K562 (cell line): ENCODE measurements around the gene SCARF2. TPM values are rescaled to one million over a fixed set of nuclear protein-coding genes. Genes with fewer than 3 reads are reported as not detected.

ENCODE experiments used
- ARID2 ChIP-seq: fragments of 450-650 bp; IDR thresholded peaks from 2 replicates; pipeline ENCODE4 v1.6.1; 2017; ENCODE audit warnings: antibody characterized with exemption, mild to moderate bottlenecking
- BHLHE40 ChIP-seq: IDR thresholded peaks from 2 replicates; pipeline ENCODE4 v1.6.1; 2011; ENCODE audit warnings: low read length, improper control_type of control experiment
- CREM ChIP-seq: IDR thresholded peaks from 2 replicates; pipeline ENCODE4 v1.6.1; 2014; ENCODE audit warnings: antibody characterized with exemption, low read depth
- ELF1 ChIP-seq: fragments of 200-800 bp; sonication (Bioruptor generic); IDR thresholded peaks from 2 replicates; pipeline ENCODE4 v1.6.1; 2016; ENCODE audit warnings: missing genetic modification characterization, missing compliant biosample characterization
- ETV1 ChIP-seq: fragments of 450-650 bp; conservative IDR thresholded peaks from 2 replicates; pipeline ENCODE4 v1.6.1; 2016; ENCODE audit warnings: missing genetic modification characterization, control low read depth, low read depth, missing compliant biosample characterization
- ETV5 ChIP-seq: sonication (generic); formaldehyde crosslinking; IDR thresholded peaks from 2 replicates; pipeline ENCODE4 v1.4.0; 2020; ENCODE audit warnings: low read depth, mild to moderate bottlenecking, missing genetic modification reagents
- FOXP1 ChIP-seq: sonication (generic); formaldehyde crosslinking; IDR thresholded peaks from 2 replicates; pipeline ENCODE4 v1.8.0; 2022; ENCODE audit warnings: mild to moderate bottlenecking, missing genetic modification reagents
- HDAC3 ChIP-seq: fragments of 450-650 bp; IDR thresholded peaks from 2 replicates; pipeline ENCODE4 v1.6.1; 2018; ENCODE audit warnings: borderline replicate concordance, mild to moderate bottlenecking, moderate library complexity; ENCODE audit not compliant: partially characterized antibody
- SMARCB1 ChIP-seq: IDR thresholded peaks from 2 replicates; pipeline ENCODE4 v1.6.1; 2011; ENCODE audit warnings: improper control_type of control experiment, low read depth; ENCODE audit not compliant: insufficient read length
- ZBTB7A ChIP-seq: IDR thresholded peaks from 2 replicates; pipeline ENCODE4 v1.6.1; 2011; ENCODE audit warnings: low read depth, mild to moderate bottlenecking, low read length, moderate library complexity, borderline replicate concordance; ENCODE audit not compliant: control insufficient read depth
- ZC3H4 ChIP-seq: sonication (generic); formaldehyde crosslinking; IDR thresholded peaks from 2 replicates; pipeline ENCODE4 v1.9.0; 2021; ENCODE audit warnings: missing genetic modification reagents, borderline replicate concordance
- ZNF316 ChIP-seq: fragments of 450-650 bp; IDR thresholded peaks from 2 replicates; pipeline ENCODE4 v1.6.1; 2016
- ZNF695 ChIP-seq: fragments of 450-650 bp; formaldehyde crosslinking; IDR thresholded peaks from 2 replicates; pipeline ENCODE4 v1.4.0; 2020; ENCODE audit warnings: mild to moderate bottlenecking, moderate library complexity
- ZNF830 ChIP-seq: fragments of 250-450 bp; sonication (Bioruptor Pico); IDR thresholded peaks from 2 replicates; pipeline ENCODE4 v1.5.0; 2021; ENCODE audit warnings: mild to moderate bottlenecking
- polyA plus RNA-seq, 8 experiments: library from polyadenylated mRNA; depleted of rRNA in 4 of 8; stranded (reverse) in 5 of 8; unstranded in 3 of 8; fragments of >200 nt; fragmentation: Nextera tagmentation in 2 of 8; fragmentation: Illumina TruSeq in 1 of 8; extraction: Ambion mirVana in 2 of 8; extraction: Trizol in 1 of 8; gene quantifications; 2 replicates each; pipeline versions ENCODE4 v1.2.1 to v1.2.3, GENCODE V29; 2011 to 2014; ENCODE audit warnings: inconsistent platforms in 1 of 8, missing spikeins in 1 of 8
- total RNA-seq, 7 experiments: library from RNA; depleted of rRNA in 6 of 7; stranded (reverse); fragments of >200 nt in 6 of 7; fragmentation: Illumina TruSeq in 2 of 7; extraction: Trizol in 2 of 7; gene quantifications; 2 replicates each; pipeline versions ENCODE4 v1.2.1 to v1.2.3, GENCODE V29; 2011 to 2021; ENCODE audit warnings: low replicate concordance in 1 of 7
- TF ChIP-seq, protein P1 (sequence below): fragments of 250-450 bp; sonication (Bioruptor Pico); IDR thresholded peaks from 2 replicates; pipeline ENCODE4 v1.6.1; 2021; ENCODE audit warnings: mild to moderate bottlenecking
- TF ChIP-seq, protein P2 (sequence below): fragments of 450-650 bp; formaldehyde crosslinking; IDR thresholded peaks from 2 replicates; pipeline ENCODE4 v1.4.0; 2020; ENCODE audit warnings: mild to moderate bottlenecking
- TF ChIP-seq, protein P3 (sequence below): sonication (generic); formaldehyde crosslinking; IDR thresholded peaks from 2 replicates; pipeline ENCODE4 v1.8.1; 2023; ENCODE audit warnings: mild to moderate bottlenecking, missing genetic modification reagents
- TF ChIP-seq, protein P4 (sequence below): sonication (generic); formaldehyde crosslinking; IDR thresholded peaks from 2 replicates; pipeline ENCODE4 v1.8.0; 2022; ENCODE audit warnings: mild to moderate bottlenecking, missing genetic modification reagents
- TF ChIP-seq, protein P5 (sequence below): fragments of 450-650 bp; IDR thresholded peaks from 2 replicates; pipeline ENCODE4 v1.6.1; 2016
- TF ChIP-seq, protein P6 (sequence below), 2 experiments: fragments of 150-350 bp in 1 of 2; IDR thresholded peaks; 2 replicates each; pipeline ENCODE4 v1.6.1; 2012 to 2016; ENCODE audit warnings: low read depth in 2 of 2, low read length in 2 of 2, mild to moderate bottlenecking in 1 of 2, moderate library complexity in 1 of 2

The SCARF2 gene
- total and polyA plus RNA-seq, 9 of the 15 experiments (the other 6 are each of a cell fraction or from before 2014, with no cell fraction given): 0.06 to 0.32 (median 0.21) TPM; not detected in 5

DNA sequence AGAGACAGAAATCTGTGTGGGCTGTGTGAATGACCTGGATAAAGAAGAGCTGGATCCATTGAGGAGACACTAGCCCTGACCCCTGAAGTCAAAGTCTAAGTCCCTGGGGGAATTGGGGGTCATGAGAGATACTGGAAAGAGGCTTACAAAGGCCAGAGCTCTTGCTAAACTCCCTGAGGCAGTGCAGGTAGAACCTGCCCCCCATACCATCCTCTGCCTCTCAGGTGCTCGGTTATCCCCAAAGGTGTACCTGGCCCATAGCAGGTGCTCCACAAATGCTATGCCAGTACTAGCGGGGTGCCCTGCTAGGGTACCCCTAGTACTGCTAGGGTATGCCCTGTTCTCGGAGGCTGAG, 19.1 kb upstream of the SCARF2 start (continued):
- TF ChIP-seq, protein P1, sequence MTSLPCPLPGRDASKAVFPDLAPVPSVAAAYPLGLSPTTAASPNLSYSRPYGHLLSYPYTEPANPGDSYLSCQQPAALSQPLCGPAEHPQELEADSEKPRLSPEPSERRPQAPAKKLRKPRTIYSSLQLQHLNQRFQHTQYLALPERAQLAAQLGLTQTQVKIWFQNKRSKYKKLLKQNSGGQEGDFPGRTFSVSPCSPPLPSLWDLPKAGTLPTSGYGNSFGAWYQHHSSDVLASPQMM (CRISPR knock-in tag): no peak
- TF ChIP-seq ZC3H4 (0 out of 2 replicates have a peak, but pooled peaks have one; percentile 47), HDAC3 (no peak), BHLHE40 (no peak), ARID2 (no peak), CREM (no peak), ZBTB7A (no peak), SMARCB1 (no peak), ZNF695 (CRISPR knock-in tag) (no peak), ETV1 (tag) (no peak), ZNF316 (no peak), FOXP1 (CRISPR knock-in tag) (no peak; the same call in 1 of the 2 replicates), ELF1 (no peak), ETV5 (no peak), ZNF830 (CRISPR knock-in tag) (0 out of 2 replicates have a peak, but pooled peaks have one; percentile 6)
- TF ChIP-seq, protein P2, sequence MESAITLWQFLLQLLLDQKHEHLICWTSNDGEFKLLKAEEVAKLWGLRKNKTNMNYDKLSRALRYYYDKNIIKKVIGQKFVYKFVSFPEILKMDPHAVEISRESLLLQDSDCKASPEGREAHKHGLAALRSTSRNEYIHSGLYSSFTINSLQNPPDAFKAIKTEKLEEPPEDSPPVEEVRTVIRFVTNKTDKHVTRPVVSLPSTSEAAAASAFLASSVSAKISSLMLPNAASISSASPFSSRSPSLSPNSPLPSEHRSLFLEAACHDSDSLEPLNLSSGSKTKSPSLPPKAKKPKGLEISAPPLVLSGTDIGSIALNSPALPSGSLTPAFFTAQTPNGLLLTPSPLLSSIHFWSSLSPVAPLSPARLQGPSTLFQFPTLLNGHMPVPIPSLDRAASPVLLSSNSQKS (CRISPR knock-in tag): no peak
- TF ChIP-seq, protein P3, sequence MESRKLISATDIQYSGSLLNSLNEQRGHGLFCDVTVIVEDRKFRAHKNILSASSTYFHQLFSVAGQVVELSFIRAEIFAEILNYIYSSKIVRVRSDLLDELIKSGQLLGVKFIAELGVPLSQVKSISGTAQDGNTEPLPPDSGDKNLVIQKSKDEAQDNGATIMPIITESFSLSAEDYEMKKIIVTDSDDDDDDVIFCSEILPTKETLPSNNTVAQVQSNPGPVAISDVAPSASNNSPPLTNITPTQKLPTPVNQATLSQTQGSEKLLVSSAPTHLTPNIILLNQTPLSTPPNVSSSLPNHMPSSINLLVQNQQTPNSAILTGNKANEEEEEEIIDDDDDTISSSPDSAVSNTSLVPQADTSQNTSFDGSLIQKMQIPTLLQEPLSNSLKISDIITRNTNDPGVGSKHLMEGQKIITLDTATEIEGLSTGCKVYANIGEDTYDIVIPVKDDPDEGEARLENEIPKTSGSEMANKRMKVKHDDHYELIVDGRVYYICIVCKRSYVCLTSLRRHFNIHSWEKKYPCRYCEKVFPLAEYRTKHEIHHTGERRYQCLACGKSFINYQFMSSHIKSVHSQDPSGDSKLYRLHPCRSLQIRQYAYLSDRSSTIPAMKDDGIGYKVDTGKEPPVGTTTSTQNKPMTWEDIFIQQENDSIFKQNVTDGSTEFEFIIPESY (CRISPR knock-in tag): no peak
- TF ChIP-seq, protein P4, sequence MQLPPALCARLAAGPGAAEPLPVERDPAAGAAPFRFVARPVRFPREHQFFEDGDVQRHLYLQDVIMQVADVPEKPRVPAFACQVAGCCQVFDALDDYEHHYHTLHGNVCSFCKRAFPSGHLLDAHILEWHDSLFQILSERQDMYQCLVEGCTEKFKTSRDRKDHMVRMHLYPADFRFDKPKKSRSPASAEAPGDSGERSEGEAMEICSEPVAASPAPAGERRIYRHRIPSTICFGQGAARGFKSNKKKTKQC (CRISPR knock-in tag): peak; percentile 1; the same call in 1 of the 2 replicates
- TF ChIP-seq, protein P5, sequence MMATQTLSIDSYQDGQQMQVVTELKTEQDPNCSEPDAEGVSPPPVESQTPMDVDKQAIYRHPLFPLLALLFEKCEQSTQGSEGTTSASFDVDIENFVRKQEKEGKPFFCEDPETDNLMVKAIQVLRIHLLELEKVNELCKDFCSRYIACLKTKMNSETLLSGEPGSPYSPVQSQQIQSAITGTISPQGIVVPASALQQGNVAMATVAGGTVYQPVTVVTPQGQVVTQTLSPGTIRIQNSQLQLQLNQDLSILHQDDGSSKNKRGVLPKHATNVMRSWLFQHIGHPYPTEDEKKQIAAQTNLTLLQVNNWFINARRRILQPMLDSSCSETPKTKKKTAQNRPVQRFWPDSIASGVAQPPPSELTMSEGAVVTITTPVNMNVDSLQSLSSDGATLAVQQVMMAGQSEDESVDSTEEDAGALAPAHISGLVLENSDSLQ: no peak
- TF ChIP-seq, protein P6, sequence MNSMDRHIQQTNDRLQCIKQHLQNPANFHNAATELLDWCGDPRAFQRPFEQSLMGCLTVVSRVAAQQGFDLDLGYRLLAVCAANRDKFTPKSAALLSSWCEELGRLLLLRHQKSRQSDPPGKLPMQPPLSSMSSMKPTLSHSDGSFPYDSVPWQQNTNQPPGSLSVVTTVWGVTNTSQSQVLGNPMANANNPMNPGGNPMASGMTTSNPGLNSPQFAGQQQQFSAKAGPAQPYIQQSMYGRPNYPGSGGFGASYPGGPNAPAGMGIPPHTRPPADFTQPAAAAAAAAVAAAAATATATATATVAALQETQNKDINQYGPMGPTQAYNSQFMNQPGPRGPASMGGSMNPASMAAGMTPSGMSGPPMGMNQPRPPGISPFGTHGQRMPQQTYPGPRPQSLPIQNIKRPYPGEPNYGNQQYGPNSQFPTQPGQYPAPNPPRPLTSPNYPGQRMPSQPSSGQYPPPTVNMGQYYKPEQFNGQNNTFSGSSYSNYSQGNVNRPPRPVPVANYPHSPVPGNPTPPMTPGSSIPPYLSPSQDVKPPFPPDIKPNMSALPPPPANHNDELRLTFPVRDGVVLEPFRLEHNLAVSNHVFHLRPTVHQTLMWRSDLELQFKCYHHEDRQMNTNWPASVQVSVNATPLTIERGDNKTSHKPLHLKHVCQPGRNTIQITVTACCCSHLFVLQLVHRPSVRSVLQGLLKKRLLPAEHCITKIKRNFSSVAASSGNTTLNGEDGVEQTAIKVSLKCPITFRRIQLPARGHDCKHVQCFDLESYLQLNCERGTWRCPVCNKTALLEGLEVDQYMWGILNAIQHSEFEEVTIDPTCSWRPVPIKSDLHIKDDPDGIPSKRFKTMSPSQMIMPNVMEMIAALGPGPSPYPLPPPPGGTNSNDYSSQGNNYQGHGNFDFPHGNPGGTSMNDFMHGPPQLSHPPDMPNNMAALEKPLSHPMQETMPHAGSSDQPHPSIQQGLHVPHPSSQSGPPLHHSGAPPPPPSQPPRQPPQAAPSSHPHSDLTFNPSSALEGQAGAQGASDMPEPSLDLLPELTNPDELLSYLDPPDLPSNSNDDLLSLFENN (IDR thresholded peaks at IDR 0.05; ENCODE audit: low read depth in 2 of 2, low read length in 2 of 2): no peak
